ENCODE measurements around the gene MYO1D.

The MYO1D gene

DNA sequence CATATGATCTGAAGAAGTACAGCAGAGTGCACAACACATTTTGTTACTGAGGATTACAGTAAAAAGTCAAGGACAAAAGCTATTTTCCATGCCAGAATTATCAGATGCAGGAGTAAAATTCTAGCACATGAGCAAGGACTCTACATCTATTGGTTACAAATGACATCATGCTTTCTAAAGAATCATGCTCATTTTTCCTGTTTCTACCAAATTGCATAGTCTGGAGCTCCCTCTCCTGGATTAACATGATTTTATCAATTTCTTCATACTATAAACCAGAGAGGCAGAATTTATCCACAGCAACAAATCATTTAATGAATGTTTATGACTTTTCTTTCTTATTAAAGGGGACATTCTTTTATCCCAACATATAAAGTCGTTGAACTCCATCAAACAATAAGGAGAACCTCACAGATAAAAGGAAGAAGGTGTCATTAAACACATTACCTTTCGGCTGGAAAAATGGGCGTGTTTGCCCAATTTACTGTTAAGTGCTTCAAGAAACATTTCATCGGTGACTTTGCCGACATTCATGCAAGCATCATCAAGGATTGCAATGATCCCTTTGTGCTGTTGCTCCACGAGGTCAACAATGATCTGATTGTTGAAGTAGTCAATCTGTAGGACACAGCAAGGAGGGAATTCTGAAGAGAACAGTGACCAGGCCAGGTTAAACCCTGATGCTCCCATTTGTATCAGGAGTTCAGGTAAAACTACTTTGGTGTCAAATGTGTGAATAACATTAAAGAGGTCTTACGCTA, 121.7 kb downstream of the MYO1D start:
- no peak overlapping the region for H3K4me2 ChIP-seq (ENCODE audit: low read length)
- H3K4me1 ChIP-seq (ENCODE audit: control insufficient read depth, low read depth, low read length), result no peaks in the 10 kb centered on the region
- WGBS (ENCODE audit: extremely low coverage, insufficient coverage, low lambda C conversion rate), result no CpG with 5 or more reads among the region's 7 CpGs
- no peak overlapping the region for H3K18ac ChIP-seq (ENCODE audit: low read length)
- H3K27ac ChIP-seq (ENCODE audit: low read depth, low read length), result no peak overlapping the region
- H3K56ac ChIP-seq (ENCODE audit: low read length), result no peak overlapping the region
- no peak overlapping the region for H2BK5ac ChIP-seq (ENCODE audit: low read length)
- no peaks in the 10 kb centered on the region for H3K36me3 ChIP-seq (ENCODE audit: control insufficient read depth, insufficient read depth, low read length)
- no peaks in the 10 kb centered on the region for H3K79me2 ChIP-seq (ENCODE audit: control insufficient read depth, insufficient read depth, low read length)
- no peak overlapping the region for H2BK120ac ChIP-seq (ENCODE audit: low read depth, low read length)
- no peak overlapping the region for H3K9ac ChIP-seq (ENCODE audit: low read length)
- no peaks in the 10 kb centered on the region for H3K79me1 ChIP-seq (ENCODE audit: low read length)
- H2AK5ac ChIP-seq (ENCODE audit: low read length), result no peak overlapping the region
- H3K27me3 ChIP-seq (ENCODE audit: insufficient read depth, low read length, poor library complexity), result no peaks in the 10 kb centered on the region
- no peak overlapping the region for H3K4ac ChIP-seq (ENCODE audit: low read depth, low read length)
- DNase-seq, result peak; percentile 60
- H3K4me3 ChIP-seq (ENCODE audit: low read length), result no peak overlapping the region
- no peak overlapping the region for H4K5ac ChIP-seq (ENCODE audit: low read length)
- H2BK15ac ChIP-seq (replicated peaks; ENCODE audit: low read depth), result no peak overlapping the region
- no peak overlapping the region for H3K23ac ChIP-seq (ENCODE audit: low read length)
- H4K8ac ChIP-seq (ENCODE audit: low read depth, low read length), result no peak overlapping the region

DNA sequence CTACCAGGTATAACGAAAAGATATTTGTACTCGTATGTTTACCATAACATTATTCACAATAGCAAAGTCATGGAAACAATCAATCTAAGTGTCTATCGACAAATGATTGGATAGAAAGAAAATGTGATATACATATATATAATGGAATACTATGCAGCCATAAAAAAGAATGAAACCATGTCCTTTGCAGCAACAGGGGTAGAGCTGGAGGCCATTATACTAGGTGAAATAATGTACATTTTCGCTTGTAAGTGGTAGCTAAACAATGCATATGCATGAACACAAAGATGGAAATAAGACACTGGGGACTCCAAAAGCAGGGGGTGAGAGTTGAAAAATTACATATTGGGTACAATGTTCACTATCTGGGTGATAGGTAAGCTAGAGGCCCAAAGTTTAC, 124.0 kb downstream of the MYO1D start:
- no peaks in the 10 kb centered on the region for H3K79me1 ChIP-seq (ENCODE audit: low read length)
- WGBS (ENCODE audit: extremely low coverage, insufficient coverage, low lambda C conversion rate), result no CpG with 5 or more reads among the region's 4 CpGs

DNA sequence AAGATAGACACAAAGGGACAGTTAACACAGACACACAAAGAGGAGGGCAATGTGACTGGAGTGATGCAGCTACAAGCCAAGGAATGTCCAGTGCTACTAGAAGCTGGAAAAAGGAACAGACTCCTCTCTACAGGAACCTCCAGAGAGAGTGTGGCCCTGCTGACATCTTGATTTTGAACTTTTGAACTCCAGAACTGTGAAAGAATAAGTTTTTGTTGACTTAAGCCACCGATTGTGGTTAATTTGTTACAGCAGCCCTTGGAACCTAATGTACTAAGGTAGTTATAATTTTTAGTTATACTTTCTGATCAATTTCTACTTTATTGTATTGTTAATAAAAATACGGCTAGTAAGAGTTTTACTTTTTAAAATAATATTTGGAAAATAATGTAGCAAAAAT, 129.1 kb downstream of the MYO1D start:
- Histone ChIP-seq H3K79me2 (ENCODE audit: control insufficient read depth, insufficient read depth, low read length) (no peaks in the 10 kb centered on the region), H2BK120ac (ENCODE audit: low read depth, low read length) (no peak overlapping the region), H3K4ac (ENCODE audit: low read depth, low read length) (no peak overlapping the region), H2AK5ac (ENCODE audit: low read length) (no peak overlapping the region), H4K8ac (ENCODE audit: low read depth, low read length) (no peak overlapping the region), H2BK15ac (replicated peaks; ENCODE audit: low read depth) (no peak overlapping the region), H3K79me1 (ENCODE audit: low read length) (no peaks in the 10 kb centered on the region), H3K4me1 (ENCODE audit: control insufficient read depth, low read depth, low read length) (no peaks in the 10 kb centered on the region), H3K36me3 (ENCODE audit: control insufficient read depth, insufficient read depth, low read length) (no peaks in the 10 kb centered on the region), H3K27ac (ENCODE audit: low read depth, low read length) (no peak overlapping the region), H3K18ac (ENCODE audit: low read length) (no peak overlapping the region), H3K27me3 (ENCODE audit: insufficient read depth, low read length, poor library complexity) (no peaks in the 10 kb centered on the region), H3K56ac (ENCODE audit: low read length) (no peak overlapping the region), H4K5ac (ENCODE audit: low read length) (no peak overlapping the region), H3K4me3 (ENCODE audit: low read length) (no peak overlapping the region), H3K23ac (ENCODE audit: low read length) (no peak overlapping the region), H2BK5ac (ENCODE audit: low read length) (no peak overlapping the region), H3K9ac (ENCODE audit: low read length) (no peak overlapping the region), H3K4me2 (ENCODE audit: low read length) (no peak overlapping the region)
- DNase-seq, result no peak
- WGBS (ENCODE audit: extremely low coverage, insufficient coverage, low lambda C conversion rate), result no CpG with 5 or more reads among the region's 2 CpGs

More for the DNA sequence above, 124.0 kb downstream of the MYO1D start:
- no peak overlapping the region for H3K4me2 ChIP-seq (ENCODE audit: low read length)
- no peak overlapping the region for H2BK120ac ChIP-seq (ENCODE audit: low read depth, low read length)
- no peak overlapping the region for H2BK15ac ChIP-seq (replicated peaks; ENCODE audit: low read depth)
- H2BK5ac ChIP-seq (ENCODE audit: low read length), result no peak overlapping the region
- H3K4me3 ChIP-seq (ENCODE audit: low read length), result no peak overlapping the region
- no peak overlapping the region for H2AK5ac ChIP-seq (ENCODE audit: low read length)
- H3K23ac ChIP-seq (ENCODE audit: low read length), result no peak overlapping the region
- H4K5ac ChIP-seq (ENCODE audit: low read length), result no peak overlapping the region
- H3K56ac ChIP-seq (ENCODE audit: low read length), result no peak overlapping the region
- no peak for DNase-seq
- no peak overlapping the region for H4K8ac ChIP-seq (ENCODE audit: low read depth, low read length)
- H3K79me2 ChIP-seq (ENCODE audit: control insufficient read depth, insufficient read depth, low read length), result no peaks in the 10 kb centered on the region
- H3K27me3 ChIP-seq (ENCODE audit: insufficient read depth, low read length, poor library complexity), result no peaks in the 10 kb centered on the region
- H3K18ac ChIP-seq (ENCODE audit: low read length), result no peak overlapping the region
- no peak overlapping the region for H3K27ac ChIP-seq (ENCODE audit: low read depth, low read length)
- H3K4ac ChIP-seq (ENCODE audit: low read depth, low read length), result no peak overlapping the region
- no peaks in the 10 kb centered on the region for H3K4me1 ChIP-seq (ENCODE audit: control insufficient read depth, low read depth, low read length)
- H3K9ac ChIP-seq (ENCODE audit: low read length), result no peak overlapping the region
- H3K36me3 ChIP-seq (ENCODE audit: control insufficient read depth, insufficient read depth, low read length), result no peaks in the 10 kb centered on the region

DNA sequence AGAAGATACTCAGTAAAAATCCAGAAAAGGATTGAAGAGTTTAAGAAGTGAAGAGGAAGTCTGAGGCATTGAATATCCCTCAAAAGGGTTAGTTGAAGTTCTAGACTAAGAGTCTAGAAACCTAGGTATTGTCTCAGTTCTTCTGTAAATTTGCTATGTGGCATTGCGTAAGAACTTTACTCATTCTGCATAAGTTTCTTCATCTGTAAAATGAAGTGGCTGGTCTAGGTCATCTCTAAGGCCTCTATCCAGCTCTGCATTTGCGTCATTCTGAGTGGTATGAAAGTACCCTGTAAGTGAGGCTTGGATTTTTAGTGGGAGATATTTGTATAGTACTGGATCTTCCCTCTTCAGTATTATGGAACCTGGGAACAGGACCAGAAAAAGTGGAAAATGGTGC, 130.2 kb downstream of the MYO1D start:
- Histone ChIP-seq H2BK15ac (replicated peaks; ENCODE audit: low read depth) (no peak overlapping the region), H3K36me3 (ENCODE audit: control insufficient read depth, insufficient read depth, low read length) (no peaks in the 10 kb centered on the region), H3K4me3 (ENCODE audit: low read length) (no peak overlapping the region), H4K8ac (ENCODE audit: low read depth, low read length) (no peak overlapping the region), H3K79me1 (ENCODE audit: low read length) (no peaks in the 10 kb centered on the region), H3K56ac (ENCODE audit: low read length) (no peak overlapping the region), H2AK5ac (ENCODE audit: low read length) (no peak overlapping the region), H3K9ac (ENCODE audit: low read length) (no peak overlapping the region), H4K5ac (ENCODE audit: low read length) (no peak overlapping the region), H3K4me1 (ENCODE audit: control insufficient read depth, low read depth, low read length) (no peaks in the 10 kb centered on the region), H3K23ac (ENCODE audit: low read length) (no peak overlapping the region), H3K4ac (ENCODE audit: low read depth, low read length) (no peak overlapping the region), H3K79me2 (ENCODE audit: control insufficient read depth, insufficient read depth, low read length) (no peaks in the 10 kb centered on the region), H3K18ac (ENCODE audit: low read length) (no peak overlapping the region), H2BK5ac (ENCODE audit: low read length) (no peak overlapping the region), H3K27me3 (ENCODE audit: insufficient read depth, low read length, poor library complexity) (no peaks in the 10 kb centered on the region), H2BK120ac (ENCODE audit: low read depth, low read length) (no peak overlapping the region), H3K27ac (ENCODE audit: low read depth, low read length) (no peak overlapping the region), H3K4me2 (ENCODE audit: low read length) (no peak overlapping the region)
- WGBS (ENCODE audit: extremely low coverage, insufficient coverage, low lambda C conversion rate), result no CpG with 5 or more reads among the region's 2 CpGs
- DNase-seq, result no peak

DNA sequence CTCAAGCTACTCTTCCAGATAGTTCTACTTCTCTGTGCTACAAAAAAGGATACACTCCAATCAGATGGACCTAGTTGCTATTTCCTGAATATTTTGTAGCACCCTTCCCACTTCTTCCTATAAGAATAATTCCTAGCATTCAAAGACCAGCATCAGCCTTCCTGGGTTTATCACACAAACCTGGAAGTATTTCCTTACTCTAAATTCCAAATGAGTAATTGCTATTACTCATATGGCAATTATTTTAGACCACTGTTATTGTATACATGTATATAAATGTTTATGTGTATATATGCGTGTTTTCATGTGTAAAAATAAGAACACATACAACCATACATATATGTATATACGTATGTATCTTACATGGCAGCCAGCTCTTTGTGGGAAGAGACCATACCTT, 130.6 kb downstream of the MYO1D start:
- DNase-seq, result no peak
- Histone ChIP-seq H3K36me3 (ENCODE audit: control insufficient read depth, insufficient read depth, low read length) (no peaks in the 10 kb centered on the region), H2BK15ac (replicated peaks; ENCODE audit: low read depth) (no peak overlapping the region), H3K79me1 (ENCODE audit: low read length) (no peaks in the 10 kb centered on the region), H3K4ac (ENCODE audit: low read depth, low read length) (no peak overlapping the region), H4K8ac (ENCODE audit: low read depth, low read length) (no peak overlapping the region), H3K27ac (ENCODE audit: low read depth, low read length) (no peak overlapping the region), H3K4me2 (ENCODE audit: low read length) (no peak overlapping the region), H2BK5ac (ENCODE audit: low read length) (no peak overlapping the region), H3K27me3 (ENCODE audit: insufficient read depth, low read length, poor library complexity) (no peaks in the 10 kb centered on the region), H3K4me3 (ENCODE audit: low read length) (no peak overlapping the region), H2AK5ac (ENCODE audit: low read length) (no peak overlapping the region), H3K79me2 (ENCODE audit: control insufficient read depth, insufficient read depth, low read length) (no peaks in the 10 kb centered on the region), H3K18ac (ENCODE audit: low read length) (no peak overlapping the region), H3K56ac (ENCODE audit: low read length) (no peak overlapping the region), H3K9ac (ENCODE audit: low read length) (no peak overlapping the region), H2BK120ac (ENCODE audit: low read depth, low read length) (no peak overlapping the region), H4K5ac (ENCODE audit: low read length) (no peak overlapping the region), H3K23ac (ENCODE audit: low read length) (no peak overlapping the region), H3K4me1 (ENCODE audit: control insufficient read depth, low read depth, low read length) (no peaks in the 10 kb centered on the region)
- no CpG with 5 or more reads among the region's 2 CpGs for WGBS (ENCODE audit: extremely low coverage, insufficient coverage, low lambda C conversion rate)
